Esophagus squamous epithelium (tissue), 4 donors: ENCODE measurements around the gene LIX1L.

ENCODE experiments used
- CTCF ChIP-seq, 6 experiments: fragments of 450-650 bp in 4 of 6; fragments of 200-600 bp in 2 of 6; sonication (generic) in 2 of 6; IDR thresholded peaks; one replicate each; pipeline ENCODE4 v1.5.1; 2016 to 2019; ENCODE audit warnings: antibody characterized with exemption in 6 of 6, mild to moderate bottlenecking in 4 of 6, moderate library complexity in 4 of 6
- POLR2A ChIP-seq, 4 donors: fragments of 450-650 bp; IDR thresholded peaks; one replicate each; pipeline ENCODE4 v1.6.1; 2017; ENCODE audit warnings: antibody characterized with exemption in 4 of 4, mild to moderate bottlenecking in 4 of 4, moderate library complexity in 3 of 4

GRCh38 chr1:145918992-145919939 lies 38.6 kb downstream of the LIX1L start:
- TF ChIP-seq CTCF (IDR thresholded peaks at IDR 0.05) (no peak), POLR2A (IDR thresholded peaks at IDR 0.05) (no peak)
